Effector memory CD4-positive, alpha-beta T cell (primary cell): Measurements from ENCODE around the gene PORCN.
"Not testable (repeated sequence)": the region's sequence is repeated elsewhere in the genome, so short reads cannot be mapped to it uniquely, and the experiment has no call there.

Source experiments
- DNase-seq, 3 donors: peaks; one replicate each; pipeline ENCODE4 v3.0.0-alpha.2; 2020
- H3K27ac ChIP-seq: 2 replicates; pipeline ENCODE4 v1.7.0; 2013; ENCODE audit warnings: mild to moderate bottlenecking, low read length, moderate library complexity; ENCODE audit not compliant: insufficient read depth, poor library complexity, severe bottlenecking
- H3K27me3 ChIP-seq: replicated peaks from 2 replicates; pipeline ENCODE4 v1.7.0; 2013; ENCODE audit warnings: mild to moderate bottlenecking, low read length; ENCODE audit not compliant: insufficient read depth, control insufficient read depth, poor library complexity, severe bottlenecking
- H3K36me3 ChIP-seq: 2 replicates; pipeline ENCODE4 v1.7.0; 2013; ENCODE audit warnings: mild to moderate bottlenecking, low read length, moderate library complexity; ENCODE audit not compliant: control insufficient read depth, insufficient read depth
- H3K4me1 ChIP-seq: 2 replicates; pipeline ENCODE4 v1.7.0; 2013; ENCODE audit warnings: low read length, mild to moderate bottlenecking; ENCODE audit not compliant: control insufficient read depth, insufficient read depth, poor library complexity, severe bottlenecking
- H3K4me3 ChIP-seq: 2 replicates; pipeline ENCODE4 v1.7.0; 2013; ENCODE audit warnings: low read length, low read depth, mild to moderate bottlenecking; ENCODE audit not compliant: insufficient read depth, poor library complexity, severe bottlenecking
- H3K9me3 ChIP-seq: 2 replicates; pipeline ENCODE4 v1.7.0; 2013; ENCODE audit warnings: mild to moderate bottlenecking, low read length, moderate library complexity; ENCODE audit not compliant: control insufficient read depth

The PORCN gene

DNA sequence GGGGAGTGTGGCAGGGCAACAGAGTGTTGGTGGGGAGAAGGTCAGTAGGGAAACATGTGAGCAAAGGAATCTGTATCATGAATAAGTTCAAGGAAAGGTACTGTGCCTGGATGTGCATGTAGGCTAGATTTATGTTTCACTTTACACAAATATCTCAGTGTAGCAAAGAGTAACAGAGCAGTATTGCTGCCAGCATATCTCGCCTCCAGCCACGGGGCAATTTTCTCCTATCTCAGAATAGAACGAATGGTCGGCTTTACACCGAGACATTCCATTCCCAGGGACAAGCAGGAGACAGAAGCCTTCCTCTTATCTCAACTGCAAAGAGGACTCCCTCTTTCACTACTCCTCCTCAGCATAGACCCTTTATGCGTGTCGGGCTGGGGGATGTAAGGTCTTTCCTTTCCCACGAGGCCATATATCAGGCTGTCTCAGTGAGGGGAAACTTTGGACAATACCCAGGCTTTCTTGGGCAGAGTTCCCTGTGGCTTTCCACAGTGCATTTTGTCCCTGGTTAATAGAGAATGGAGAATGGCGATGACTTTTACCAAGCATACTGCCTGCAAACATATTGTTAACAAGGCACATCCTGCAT is 47.0 kb downstream of the PORCN start:
- H3K36me3 ChIP-seq, DNase-seq, H3K27ac ChIP-seq, H3K4me1 ChIP-seq, H3K9me3 ChIP-seq, H3K27me3 ChIP-seq, H3K4me3 ChIP-seq: not testable (repeated sequence)

DNA sequence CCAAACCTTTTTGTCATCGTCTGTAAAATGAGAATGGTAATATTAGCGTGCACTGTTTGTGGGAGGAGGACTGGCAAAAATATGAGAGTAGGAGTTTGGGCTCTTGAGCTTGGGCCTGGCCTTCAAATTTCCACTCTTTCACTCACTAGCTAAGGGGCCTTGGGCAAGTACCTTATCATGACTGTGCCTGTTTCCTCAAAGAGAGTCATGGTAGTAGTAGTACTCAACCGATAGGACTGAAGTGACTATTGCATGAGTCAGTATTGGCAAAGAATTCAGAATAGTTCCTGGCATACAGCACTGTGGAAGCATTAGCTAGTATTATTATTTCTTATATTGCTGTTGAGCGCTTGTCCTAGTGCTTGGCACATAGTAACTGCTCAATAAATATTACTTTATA is 49.5 kb downstream of the PORCN start:
- Histone ChIP-seq H3K4me3 (no peak overlapping the region), H3K36me3 (peaks cover 7% of the 10 kb centered on the region), H3K4me1 (no peaks in the 10 kb centered on the region), H3K27ac (no peak overlapping the region), H3K9me3 (no peaks in the 10 kb centered on the region), H3K27me3 (no peaks in the 10 kb centered on the region)
- DNase-seq = no peak

DNA sequence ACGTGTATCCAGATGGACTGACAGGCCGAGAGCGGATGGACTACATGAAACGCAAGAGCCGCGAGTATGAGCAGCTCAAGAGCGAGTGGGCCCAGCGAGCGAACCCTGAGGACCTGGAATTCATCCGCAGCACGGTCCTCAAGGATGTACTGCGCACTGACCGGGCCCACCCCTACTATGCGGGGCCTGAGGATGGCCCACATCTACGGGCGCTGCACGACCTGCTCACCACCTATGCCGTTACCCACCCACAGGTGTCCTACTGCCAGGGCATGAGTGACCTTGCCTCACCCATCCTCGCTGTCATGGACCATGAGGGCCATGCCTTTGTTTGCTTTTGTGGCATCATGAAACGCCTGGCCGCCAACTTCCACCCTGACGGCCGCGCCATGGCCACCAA is 50.8 kb downstream of the PORCN start:
- no peaks in the 10 kb centered on the region for H3K9me3 ChIP-seq
- DNase-seq = no peak
- H3K4me3 ChIP-seq = no peak overlapping the region
- H3K27ac ChIP-seq = no peak overlapping the region
- no peaks in the 10 kb centered on the region for H3K27me3 ChIP-seq
- H3K36me3 ChIP-seq = peaks cover 7% of the 10 kb centered on the region
- no peaks in the 10 kb centered on the region for H3K4me1 ChIP-seq

DNA sequence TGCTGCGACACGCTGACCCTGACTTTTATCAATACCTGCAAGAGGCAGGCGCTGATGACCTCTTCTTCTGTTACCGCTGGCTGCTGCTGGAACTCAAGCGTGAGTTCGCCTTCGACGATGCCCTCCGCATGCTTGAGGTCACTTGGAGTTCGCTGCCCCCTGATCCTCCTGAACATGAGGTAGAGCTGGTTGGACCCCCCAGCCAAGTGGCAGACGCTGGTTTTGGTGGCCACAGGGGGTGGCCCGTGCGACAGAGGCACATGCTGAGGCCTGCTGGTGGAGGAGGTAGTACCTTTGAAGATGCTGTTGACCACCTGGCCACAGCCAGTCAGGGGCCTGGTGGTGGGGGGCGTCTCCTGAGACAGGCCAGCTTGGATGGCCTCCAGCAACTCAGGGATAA is 51.3 kb downstream of the PORCN start:
- H3K27ac ChIP-seq = no peak overlapping the region
- DNase-seq = no peak
- no peaks in the 10 kb centered on the region for H3K27me3 ChIP-seq
- peaks cover 7% of the 10 kb centered on the region for H3K36me3 ChIP-seq
- H3K4me3 ChIP-seq = no peak overlapping the region
- H3K4me1 ChIP-seq = no peaks in the 10 kb centered on the region
- H3K9me3 ChIP-seq = no peaks in the 10 kb centered on the region

DNA sequence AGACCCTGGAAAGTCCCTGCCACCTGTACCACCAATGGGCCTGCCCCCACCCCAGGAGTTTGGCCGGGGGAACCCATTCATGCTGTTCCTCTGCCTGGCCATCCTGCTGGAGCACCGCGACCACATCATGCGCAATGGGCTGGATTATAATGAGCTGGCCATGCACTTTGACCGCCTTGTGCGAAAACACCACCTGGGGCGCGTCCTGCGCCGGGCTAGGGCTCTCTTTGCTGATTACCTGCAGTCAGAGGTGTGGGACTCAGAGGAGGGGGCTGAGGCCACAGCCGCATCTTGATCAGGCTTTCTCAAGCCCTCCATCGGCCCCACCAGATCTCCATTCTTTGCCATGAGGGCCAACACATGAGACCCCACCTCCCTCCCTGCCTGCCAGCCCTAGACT is 51.9 kb downstream of the PORCN start:
- H3K27me3 ChIP-seq = no peaks in the 10 kb centered on the region
- H3K36me3 ChIP-seq = peaks cover 7% of the 10 kb centered on the region
- H3K4me1 ChIP-seq = no peaks in the 10 kb centered on the region

DNA sequence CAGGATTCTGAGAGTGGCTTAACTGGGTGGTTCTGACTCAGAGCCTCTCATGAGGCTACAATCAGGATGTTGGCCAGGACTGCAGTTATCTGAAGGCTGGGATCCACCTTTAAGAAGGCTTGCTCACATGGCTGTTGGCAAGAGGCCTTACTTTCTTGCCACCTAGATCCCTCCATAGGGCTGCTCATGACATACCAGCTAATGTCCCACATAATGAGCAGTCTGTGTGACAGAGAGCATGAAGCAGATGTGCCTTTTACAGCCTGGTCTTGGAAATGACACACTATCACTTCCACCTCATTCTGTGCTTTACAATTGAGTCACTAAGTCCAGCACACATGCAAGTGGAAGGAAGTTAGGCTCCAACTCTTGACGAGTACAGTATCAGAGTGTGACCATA is 61.2 kb downstream of the PORCN start:
- no peaks in the 10 kb centered on the region for H3K9me3 ChIP-seq
- no peak for DNase-seq
- no peaks in the 10 kb centered on the region for H3K27me3 ChIP-seq
- no peaks in the 10 kb centered on the region for H3K36me3 ChIP-seq
- no peak overlapping the region for H3K27ac ChIP-seq
- H3K4me1 ChIP-seq = peaks cover 2% of the 10 kb centered on the region
- no peak overlapping the region for H3K4me3 ChIP-seq

More for the DNA sequence above, 51.9 kb downstream of the PORCN start:
- no peaks in the 10 kb centered on the region for H3K9me3 ChIP-seq
- no peak for DNase-seq
- H3K27ac ChIP-seq = no peak overlapping the region
- H3K4me3 ChIP-seq = no peak overlapping the region
